Measurements from ENCODE around the gene KATNIP. TPM values are rescaled to one million over a fixed set of nuclear protein-coding genes. Genes with fewer than 3 reads are reported as not detected.
"Not testable (repeated sequence)": the region's sequence is repeated elsewhere in the genome, so short reads cannot be mapped to it uniquely, and the experiment has no call there.

KATNIP gene
- polyA plus RNA-seq, 1 experiment = 21.2 TPM

GRCh38 chr16:27564224-27564623, 14.3 kb downstream of the KATNIP start:
- no peak overlapping the region for H3K27ac ChIP-seq (ENCODE audit: low read depth, low read length)
- no peaks in the 10 kb centered on the region for H3K27me3 ChIP-seq (ENCODE audit: control insufficient read depth, insufficient read depth, low read length)
- DNase-seq (ENCODE audit: low read depth, low spot score) = no peak
- H3K4me3 ChIP-seq (ENCODE audit: low read depth, low read length) = no peak overlapping the region
- no peaks in the 10 kb centered on the region for H3K9me3 ChIP-seq (ENCODE audit: control insufficient read depth, insufficient read depth, low read length)
- TF ChIP-seq CTCF (IDR thresholded peaks at IDR 0.05; ENCODE audit: low read depth, low read length) = no peak
- ChIA-PET POLR2A (no interaction called here), CTCF (no interaction called here)

DNA sequence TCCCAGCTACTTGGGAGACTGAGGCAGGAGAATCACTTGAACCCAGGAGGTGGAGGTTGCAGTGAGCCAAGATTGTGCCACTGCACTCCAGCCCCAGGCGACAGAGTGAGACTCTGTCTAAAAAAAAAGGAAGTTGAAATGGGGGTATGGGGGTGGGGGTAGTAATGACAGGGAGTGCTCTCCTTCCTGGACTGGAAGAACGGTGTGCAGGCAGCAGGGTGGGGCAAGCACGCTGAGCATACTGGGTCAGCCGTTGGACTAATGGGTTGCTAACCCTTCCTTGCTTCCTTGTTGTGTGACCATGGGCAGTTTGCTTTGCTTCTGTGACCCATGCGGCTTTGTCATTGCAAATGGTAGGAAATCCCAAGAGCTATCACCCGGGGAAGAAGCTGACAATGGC, 16.5 kb downstream of the KATNIP start:
- no peak overlapping the region for H3K4me3 ChIP-seq (ENCODE audit: low read depth, low read length)
- no peak overlapping the region for H3K27ac ChIP-seq (ENCODE audit: low read depth, low read length)
- CTCF ChIA-PET = no interaction called here
- no peak for TF ChIP-seq CTCF (IDR thresholded peaks at IDR 0.05; ENCODE audit: low read depth, low read length)
- POLR2A ChIA-PET = no interaction called here
- no peaks in the 10 kb centered on the region for H3K27me3 ChIP-seq (ENCODE audit: control insufficient read depth, insufficient read depth, low read length)
- H3K9me3 ChIP-seq (ENCODE audit: control insufficient read depth, insufficient read depth, low read length) = no peaks in the 10 kb centered on the region
- DNase-seq (ENCODE audit: low read depth, low spot score) = no peak

- no peaks in the 10 kb centered on the region for H3K9me3 ChIP-seq (ENCODE audit: control insufficient read depth, insufficient read depth, low read length)
- CTCF ChIA-PET = no interaction called here
- no peaks in the 10 kb centered on the region for H3K27me3 ChIP-seq (ENCODE audit: control insufficient read depth, insufficient read depth, low read length)
- no peak overlapping the region for H3K4me3 ChIP-seq (ENCODE audit: low read depth, low read length)
- no peak for TF ChIP-seq CTCF (IDR thresholded peaks at IDR 0.05; ENCODE audit: low read depth, low read length)
- POLR2A ChIA-PET = no interaction called here
- H3K27ac ChIP-seq (ENCODE audit: low read depth, low read length) = no peak overlapping the region
- no peak for DNase-seq (ENCODE audit: low read depth, low spot score)
These were observed 18.1 kb downstream of the KATNIP start for GRCh38 chr16:27568077-27568476.

DNA sequence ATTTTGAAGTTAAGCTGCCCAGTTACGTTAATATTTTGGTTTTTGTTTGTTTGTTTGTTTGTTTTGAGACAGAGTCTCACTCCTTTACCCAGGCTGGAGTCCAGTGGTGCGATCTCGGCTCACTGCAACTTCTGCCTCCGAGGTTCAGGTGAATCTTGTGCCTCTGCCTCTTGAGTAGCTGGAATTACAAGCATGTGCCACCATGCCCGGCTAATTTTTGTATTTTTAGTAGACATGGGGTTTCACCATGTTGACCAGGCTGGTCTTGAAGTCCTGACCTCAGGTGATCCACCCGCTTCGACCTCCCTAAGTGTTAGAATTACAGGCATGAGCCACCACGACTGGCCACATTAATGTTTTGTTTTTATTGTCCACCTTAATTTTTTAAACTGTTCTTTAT, 21.0 kb downstream of the KATNIP start:
- DNase-seq (ENCODE audit: low read depth, low spot score); POLR2A ChIA-PET; CTCF ChIA-PET; H3K27ac ChIP-seq (ENCODE audit: low read depth, low read length); H3K27me3 ChIP-seq (ENCODE audit: control insufficient read depth, insufficient read depth, low read length); H3K4me3 ChIP-seq (ENCODE audit: low read depth, low read length); H3K9me3 ChIP-seq (ENCODE audit: control insufficient read depth, insufficient read depth, low read length): not testable (repeated sequence)

DNA sequence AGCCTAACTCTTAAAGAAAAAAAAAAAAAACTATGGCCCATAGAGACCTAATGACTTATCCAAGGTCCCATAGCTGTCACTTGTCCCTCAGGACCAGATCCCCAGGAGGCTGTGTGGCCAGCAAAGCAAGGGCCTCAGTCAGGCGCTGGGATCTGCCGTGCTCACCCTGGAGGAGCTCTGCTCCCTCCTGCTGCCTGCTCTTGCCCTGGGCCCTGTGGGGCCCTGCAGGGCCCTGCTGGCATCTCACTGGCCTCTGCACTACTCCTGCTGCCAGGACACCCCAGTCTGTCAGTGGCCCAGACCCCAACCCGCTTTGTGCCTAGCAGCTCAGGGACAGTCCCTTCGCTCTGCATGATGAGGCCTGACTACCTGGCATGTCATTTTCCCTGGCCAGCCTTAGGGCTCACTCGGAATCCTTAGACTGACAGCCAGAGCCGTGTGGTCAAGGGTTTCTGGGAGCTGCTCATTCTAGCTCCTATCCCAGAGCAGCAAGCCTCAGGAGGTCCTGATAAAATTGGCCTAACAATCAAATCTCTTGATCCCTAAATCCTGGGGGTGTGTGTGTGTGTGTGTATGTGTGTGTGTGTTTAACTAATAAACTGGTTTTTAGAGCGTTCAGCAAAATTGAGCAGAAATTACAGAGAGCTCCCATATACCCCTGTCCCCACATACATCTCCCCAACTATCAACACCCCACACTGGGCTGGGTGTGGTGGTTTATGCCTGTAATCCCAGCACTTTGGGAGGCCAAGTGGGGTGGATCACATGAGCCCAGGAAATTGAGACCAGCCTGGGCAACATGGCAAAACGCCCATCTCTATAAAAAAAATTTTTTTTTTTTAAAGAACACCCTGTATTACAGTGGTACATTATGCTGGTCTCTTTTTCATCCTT, 21.7 kb downstream of the KATNIP start:
- Histone ChIP-seq H3K27ac (ENCODE audit: low read depth, low read length) (no peak overlapping the region), H3K9me3 (ENCODE audit: control insufficient read depth, insufficient read depth, low read length) (no peaks in the 10 kb centered on the region), H3K27me3 (ENCODE audit: control insufficient read depth, insufficient read depth, low read length) (no peaks in the 10 kb centered on the region), H3K4me3 (ENCODE audit: low read depth, low read length) (no peak overlapping the region)
- no peak for DNase-seq (ENCODE audit: low read depth, low spot score)
- ChIA-PET POLR2A (interaction anchor here (0.8 to 1.2 kb wide), 2 partner anchors 22 to 54 kb away, joined by 3 to 4 read pairs; partner anchors contain the start of gene GTF3C1), CTCF (no interaction called here)
- no peak for TF ChIP-seq CTCF (IDR thresholded peaks at IDR 0.05; ENCODE audit: low read depth, low read length)
